HG03432 (cell line): ENCODE data around the gene MBL2.

ENCODE experiments used
- ATAC-seq: cut with Tn5 transposase; IDR thresholded peaks from one replicate; pipeline ENCODE4 v1.9.1; 2021; ENCODE audit warnings: mild to moderate bottlenecking, moderate library complexity; ENCODE audit not compliant: unreplicated experiment

The MBL2 gene

GRCh38 chr10:52774182-52774581 lies 1.6 kb upstream of the MBL2 start:
- ATAC-seq = no peak

- ATAC-seq = no peak
Measured at GRCh38 chr10:52771534-52772445, 794 bp downstream of the MBL2 start.

- no peak for ATAC-seq
Measured at GRCh38 chr10:52770904-52771303, 1.7 kb downstream of the MBL2 start.

- ATAC-seq = no peak
Measured at GRCh38 chr10:52769966-52770365, 2.6 kb downstream of the MBL2 start.

GRCh38 chr10:52768001-52768532 lies 4.5 kb downstream of the MBL2 start:
- ATAC-seq = no peak

GRCh38 chr10:52762088-52762487 lies 10.5 kb downstream of the MBL2 start:
- no peak for ATAC-seq

- no peak for ATAC-seq
Measured at GRCh38 chr10:52759154-52759553, 13.4 kb downstream of the MBL2 start.

- no peak for ATAC-seq
Measured at GRCh38 chr10:52758406-52758805, 14.2 kb downstream of the MBL2 start.

- no peak for ATAC-seq
Measured at GRCh38 chr10:52757773-52758172, 14.8 kb downstream of the MBL2 start.

- no peak for ATAC-seq
Measured at GRCh38 chr10:52756966-52757365, 15.6 kb downstream of the MBL2 start.

GRCh38 chr10:52756295-52756694 lies 16.3 kb downstream of the MBL2 start:
- ATAC-seq = no peak

- ATAC-seq = no peak
Measured at GRCh38 chr10:52755297-52756062, 17.1 kb downstream of the MBL2 start.

GRCh38 chr10:52752801-52753445 lies 19.7 kb downstream of the MBL2 start:
- no peak for ATAC-seq

GRCh38 chr10:52752261-52752660 lies 20.3 kb downstream of the MBL2 start:
- no peak for ATAC-seq

GRCh38 chr10:52751337-52751736 lies 21.2 kb downstream of the MBL2 start:
- no peak for ATAC-seq

- ATAC-seq = no peak
Measured at GRCh38 chr10:52750629-52751028, 22.0 kb downstream of the MBL2 start.

- ATAC-seq = no peak
Measured at GRCh38 chr10:52747694-52748093, 24.9 kb downstream of the MBL2 start.

GRCh38 chr10:52746169-52746568 lies 26.4 kb downstream of the MBL2 start:
- ATAC-seq = no peak

GRCh38 chr10:52744057-52744805 lies 28.4 kb downstream of the MBL2 start:
- ATAC-seq = no peak

- ATAC-seq = no peak
Measured at GRCh38 chr10:52742731-52743130, 29.9 kb downstream of the MBL2 start.

GRCh38 chr10:52741851-52742250 lies 30.7 kb downstream of the MBL2 start:
- no peak for ATAC-seq
